Activated CD4-positive, alpha-beta T cell treated with anti-CD3 and anti-CD28 coated beads, Interleukin-2, amount 50 U/mL, for 4 hours (primary cell): ENCODE data around the gene PROKR1.
"Not testable (repeated sequence)": the region's sequence is repeated elsewhere in the genome, so short reads cannot be mapped to it uniquely, and the experiment has no call there.

Source experiments
- DNase-seq, 2 experiments: peaks; one replicate each; pipeline ENCODE4 v3.0.0-alpha.2; 2020

Gene PROKR1

GRCh38 chr2:68659081-68659480 is 15.7 kb downstream of the PROKR1 start:
- DNase-seq: no peak

GRCh38 chr2:68660658-68661057 is 17.3 kb downstream of the PROKR1 start:
- DNase-seq: no peak

- no peak for DNase-seq
Observed at GRCh38 chr2:68662466-68662865, 19.1 kb downstream of the PROKR1 start.

- DNase-seq: no peak
Observed at GRCh38 chr2:68663371-68664156, 20.2 kb downstream of the PROKR1 start.

- DNase-seq: no peak
Observed at GRCh38 chr2:68667371-68667770, 24.0 kb downstream of the PROKR1 start.

- no peak for DNase-seq
Observed at GRCh38 chr2:68669651-68670050, 26.3 kb downstream of the PROKR1 start.

- no peak for DNase-seq
Observed at GRCh38 chr2:68671961-68672360, 28.6 kb downstream of the PROKR1 start.

- no peak for DNase-seq
Observed at GRCh38 chr2:68673631-68674030, 30.3 kb downstream of the PROKR1 start.

- DNase-seq: no peak
Observed at GRCh38 chr2:68675470-68675869, 32.1 kb downstream of the PROKR1 start.

- DNase-seq: not testable (repeated sequence)
Observed at GRCh38 chr2:68677837-68678236, 34.5 kb downstream of the PROKR1 start.

GRCh38 chr2:68679166-68679916 is 36.0 kb downstream of the PROKR1 start:
- DNase-seq: not testable (repeated sequence)

GRCh38 chr2:68679917-68680267 is 36.5 kb downstream of the PROKR1 start:
- not testable (repeated sequence) for DNase-seq

GRCh38 chr2:68684197-68684596 is 40.8 kb downstream of the PROKR1 start:
- DNase-seq: no peak

- DNase-seq: no peak
Observed at GRCh38 chr2:68686178-68686577, 42.8 kb downstream of the PROKR1 start.

- no peak for DNase-seq
Observed at GRCh38 chr2:68687018-68687417, 43.6 kb downstream of the PROKR1 start.

- DNase-seq: no peak
Observed at GRCh38 chr2:68689553-68690537, 46.5 kb downstream of the PROKR1 start.

GRCh38 chr2:68690851-68691250 is 47.5 kb downstream of the PROKR1 start:
- no peak for DNase-seq

- no peak for DNase-seq
Observed at GRCh38 chr2:68692511-68692910, 49.1 kb downstream of the PROKR1 start.

- no peak for DNase-seq
Observed at GRCh38 chr2:68693951-68694350, 50.6 kb downstream of the PROKR1 start.

GRCh38 chr2:68695971-68696370 is 52.6 kb downstream of the PROKR1 start:
- no peak for DNase-seq

GRCh38 chr2:68696554-68696953 is 53.2 kb downstream of the PROKR1 start:
- no peak for DNase-seq

- no peak for DNase-seq
Observed at GRCh38 chr2:68698567-68699377, 55.4 kb downstream of the PROKR1 start.
